HEK293T (cell line): ENCODE results near the gene TLE3.

Source experiments
- BHLHE40 ChIP-seq: fragments of 450-650 bp; IDR thresholded peaks from 2 replicates; pipeline ENCODE4 v1.6.1; 2016; ENCODE audit warnings: mild to moderate bottlenecking, moderate library complexity, borderline replicate concordance
- ELF4 ChIP-seq: fragments of 450-650 bp; IDR thresholded peaks from 2 replicates; pipeline ENCODE4 v1.6.1; 2017; ENCODE audit warnings: antibody characterized with exemption
- FOXA1 ChIP-seq: fragments of 450-650 bp; IDR thresholded peaks from 2 replicates; pipeline ENCODE4 v1.6.1; 2016; ENCODE audit warnings: mild to moderate bottlenecking
- FOXK2 ChIP-seq: fragments of 450-650 bp; IDR thresholded peaks from 2 replicates; pipeline ENCODE4 v1.6.1; 2016; ENCODE audit warnings: mild to moderate bottlenecking
- HDGF ChIP-seq: fragments of 450-650 bp; IDR thresholded peaks from 2 replicates; pipeline ENCODE4 v1.6.1; 2017; ENCODE audit warnings: antibody characterized with exemption, borderline replicate concordance
- SP1 ChIP-seq: fragments of 450-650 bp; IDR thresholded peaks from 2 replicates; pipeline ENCODE4 v1.6.1; 2017
- SUZ12 ChIP-seq: fragments of 450-650 bp; IDR thresholded peaks from 2 replicates; pipeline ENCODE4 v1.6.1; 2016; ENCODE audit warnings: mild to moderate bottlenecking
- TARDBP ChIP-seq: fragments of 450-650 bp; IDR thresholded peaks from 2 replicates; pipeline ENCODE4 v1.6.1; 2016

GRCh38 chr15:70101459-70102113 lies 3.9 kb upstream of the TLE3 start:
- TF ChIP-seq SP1: no peak
- TF ChIP-seq FOXA1: no peak
- no peak for TF ChIP-seq ELF4
- no peak for TF ChIP-seq HDGF
- no peak for TF ChIP-seq FOXK2
- TF ChIP-seq SUZ12: no peak
- no peak for TF ChIP-seq BHLHE40
- no peak for TF ChIP-seq TARDBP
